WTC11 (cell line): ENCODE results near the gene FCN2. TPM values are rescaled to one million over a fixed set of nuclear protein-coding genes. Genes with fewer than 3 reads are reported as not detected.

ENCODE experiments used
- ATAC-seq: fragments of 200-7000 bp; cut with Tn5 transposase; 2 replicates; pipeline ENCODE4 v1.10.0; 2021; ENCODE audit warnings: mild to moderate bottlenecking, moderate library complexity
- CTCF ChIA-PET: fragments of 300-600 bp; sonication (Branson Sonifier 250); formaldehyde crosslinking; loops from one replicate; lab custom pipeline; 2021; ENCODE audit warnings: antibody characterized with exemption; lab: Charles Lee
- POLR2A ChIA-PET: fragments of 350-600 bp; sonication (Branson Sonifier 250); formaldehyde crosslinking; loops from one replicate; lab custom pipeline; 2021; ENCODE audit warnings: antibody characterized with exemption; lab: Charles Lee
- DNase-seq: peaks from one replicate; pipeline ENCODE4 v3.0.0; 2021; ENCODE audit warnings: low spot score
- H3K27ac Mint-ChIP-seq: 2 replicates; pipeline ENCODE4 v1.8.0; 2021; ENCODE audit warnings: mixed read lengths
- H3K27me3 Mint-ChIP-seq: 2 replicates; pipeline ENCODE4 v1.8.0; 2021; ENCODE audit warnings: low read depth, mild to moderate bottlenecking, moderate library complexity, mixed read lengths
- H3K36me3 Mint-ChIP-seq: 2 replicates; pipeline ENCODE4 v1.8.0; 2021; ENCODE audit warnings: mixed read lengths
- H3K4me1 Mint-ChIP-seq: 2 replicates; pipeline ENCODE4 v1.8.0; 2022; ENCODE audit warnings: mixed read lengths
- H3K4me3 Mint-ChIP-seq: 2 replicates; pipeline ENCODE4 v1.8.0; 2021; ENCODE audit warnings: mild to moderate bottlenecking, moderate library complexity, mixed read lengths
- H3K9me3 Mint-ChIP-seq: 2 replicates; pipeline ENCODE4 v1.8.0; 2021; ENCODE audit warnings: mixed read lengths
- ATF6 ChIP-seq: sonication (generic); formaldehyde crosslinking; IDR thresholded peaks from 2 replicates; pipeline ENCODE4 v1.8.1; 2023; ENCODE audit warnings: mild to moderate bottlenecking, missing genetic modification reagents
- CBFB ChIP-seq: sonication (generic); formaldehyde crosslinking; IDR thresholded peaks from 2 replicates; pipeline ENCODE4 v1.8.1; 2022; ENCODE audit warnings: mild to moderate bottlenecking, low read depth, missing genetic modification reagents
- CREB1 ChIP-seq: sonication (generic); formaldehyde crosslinking; IDR thresholded peaks from 2 replicates; pipeline ENCODE4 v1.8.0; 2023; ENCODE audit warnings: mild to moderate bottlenecking, missing genetic modification reagents
- CTCF ChIP-seq: fragments of 200-600 bp; IDR thresholded peaks from 2 replicates; pipeline ENCODE4 v1.8.0; 2022; ENCODE audit warnings: antibody characterized with exemption
- ELF4 ChIP-seq: sonication (generic); formaldehyde crosslinking; IDR thresholded peaks from 2 replicates; pipeline ENCODE4 v1.8.1; 2022; ENCODE audit warnings: low read depth, mild to moderate bottlenecking, moderate library complexity, missing genetic modification reagents
- EMX1 ChIP-seq: fragments of 250-450 bp; sonication (Bioruptor Pico); IDR thresholded peaks from 2 replicates; pipeline ENCODE4 v1.8.0; 2021; ENCODE audit warnings: mild to moderate bottlenecking
- ERG ChIP-seq: fragments of 250-450 bp; sonication (Bioruptor Pico); IDR thresholded peaks from 2 replicates; pipeline ENCODE4 v1.8.0; 2021; ENCODE audit warnings: mild to moderate bottlenecking
- FOXK1 ChIP-seq: sonication (generic); formaldehyde crosslinking; IDR thresholded peaks from 2 replicates; pipeline ENCODE4 v1.8.0; 2022; ENCODE audit warnings: mild to moderate bottlenecking, moderate library complexity, missing genetic modification reagents
- HMGA2 ChIP-seq: fragments of 250-450 bp; sonication (Bioruptor Pico); IDR thresholded peaks from 2 replicates; pipeline ENCODE4 v1.4.0; 2021; ENCODE audit warnings: mild to moderate bottlenecking, moderate library complexity
- MXD4 ChIP-seq: fragments of 250-450 bp; sonication (Bioruptor Pico); IDR thresholded peaks from 2 replicates; pipeline ENCODE4 v1.8.0; 2021; ENCODE audit warnings: mild to moderate bottlenecking, moderate library complexity, borderline replicate concordance
- MYBL2 ChIP-seq: sonication (generic); formaldehyde crosslinking; IDR thresholded peaks from 2 replicates; pipeline ENCODE4 v1.8.1; 2023; ENCODE audit warnings: mild to moderate bottlenecking, moderate library complexity, missing genetic modification reagents
- NFE2L1 ChIP-seq: sonication (generic); formaldehyde crosslinking; IDR thresholded peaks from 2 replicates; pipeline ENCODE4 v1.8.1; 2023; ENCODE audit warnings: missing genetic modification reagents
- OVOL2 ChIP-seq: fragments of 250-450 bp; sonication (Bioruptor Pico); IDR thresholded peaks from 2 replicates; pipeline ENCODE4 v1.9.0; 2021; ENCODE audit warnings: mild to moderate bottlenecking, borderline replicate concordance
- RELA ChIP-seq: sonication (generic); formaldehyde crosslinking; IDR thresholded peaks from 2 replicates; pipeline ENCODE4 v1.8.1; 2022; ENCODE audit warnings: missing genetic modification reagents, mild to moderate bottlenecking, borderline replicate concordance
- SOX15 ChIP-seq: fragments of 250-450 bp; sonication (Bioruptor Pico); IDR thresholded peaks from 2 replicates; pipeline ENCODE4 v1.9.0; 2021; ENCODE audit warnings: mild to moderate bottlenecking
- SP1 ChIP-seq: sonication (generic); formaldehyde crosslinking; conservative IDR thresholded peaks from 2 replicates; pipeline ENCODE4 v1.8.1; 2022; ENCODE audit warnings: missing genetic modification reagents
- TEAD4 ChIP-seq: sonication (generic); formaldehyde crosslinking; IDR thresholded peaks from 2 replicates; pipeline ENCODE4 v1.8.0; 2022; ENCODE audit warnings: mild to moderate bottlenecking, missing genetic modification reagents
- USF1 ChIP-seq: sonication (generic); formaldehyde crosslinking; IDR thresholded peaks from 2 replicates; pipeline ENCODE4 v1.8.0; 2022; ENCODE audit warnings: mild to moderate bottlenecking, missing genetic modification reagents
- ZNF138 ChIP-seq: sonication (generic); formaldehyde crosslinking; conservative IDR thresholded peaks from 2 replicates; pipeline ENCODE4 v1.8.1; 2022; ENCODE audit warnings: mild to moderate bottlenecking, moderate library complexity, missing genetic modification reagents
- total RNA-seq: library from RNA; stranded (reverse); gene quantifications from 3 replicates; pipeline ENCODE4 v1.2.3, GENCODE V29; 2021
- TF ChIP-seq, protein P1 (sequence below): sonication (generic); formaldehyde crosslinking; IDR thresholded peaks from 2 replicates; pipeline ENCODE4 v1.8.0; 2022; ENCODE audit warnings: mild to moderate bottlenecking, missing genetic modification reagents
- TF ChIP-seq, protein P2 (sequence below): sonication (generic); formaldehyde crosslinking; IDR thresholded peaks from 2 replicates; pipeline ENCODE4 v1.8.0; 2022; ENCODE audit warnings: missing genetic modification reagents
- TF ChIP-seq, protein P3 (sequence below): sonication (generic); formaldehyde crosslinking; IDR thresholded peaks from 2 replicates; pipeline ENCODE4 v1.8.1; 2022; ENCODE audit warnings: mild to moderate bottlenecking, missing genetic modification reagents, moderate library complexity, borderline replicate concordance
- TF ChIP-seq, protein P4 (sequence below): fragments of 250-450 bp; sonication (Bioruptor Pico); IDR thresholded peaks from 2 replicates; pipeline ENCODE4 v2.1.2; 2022; ENCODE audit warnings: mild to moderate bottlenecking, moderate library complexity

The FCN2 gene
- total RNA-seq, 1 experiment from 2014 or later: not detected

DNA sequence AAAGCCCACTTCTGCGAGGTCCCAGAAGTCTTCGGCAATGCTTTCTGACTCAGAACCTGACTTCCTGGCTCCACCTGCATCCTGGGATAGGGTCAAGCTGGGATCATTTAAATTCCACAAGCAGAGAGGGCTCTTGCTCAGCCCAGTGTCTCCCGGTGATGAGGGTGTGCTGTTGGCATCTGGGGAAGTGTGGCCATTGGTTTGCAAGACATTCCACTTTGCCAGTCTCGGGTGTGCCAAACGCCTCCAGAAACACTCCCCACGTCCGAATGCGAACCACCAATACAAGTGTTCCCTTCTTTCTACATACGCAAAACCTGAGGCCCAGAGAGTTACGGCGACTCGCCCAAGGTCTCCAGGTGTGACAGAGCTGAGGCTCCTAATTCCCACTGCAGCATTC, 43.1 kb upstream of the FCN2 start:
- Mint-ChIP-seq H3K27me3 (no peaks in the 10 kb centered on the region), H3K27ac (no peak overlapping the region), H3K36me3 (no peaks in the 10 kb centered on the region), H3K4me1 (no peaks in the 10 kb centered on the region), H3K9me3 (no peaks in the 10 kb centered on the region), H3K4me3 (no peak overlapping the region)
- DNase-seq: no peak
- CTCF ChIA-PET: no interaction called here
- TF ChIP-seq USF1 (CRISPR knock-in tag) (no peak), NFE2L1 (CRISPR knock-in tag) (no peak), CTCF (no peak), CREB1 (no peak), ATF6 (CRISPR knock-in tag) (no peak), RELA (CRISPR knock-in tag) (no peak), EMX1 (CRISPR knock-in tag) (no peak), MXD4 (no peak)
- TF ChIP-seq, protein P1, sequence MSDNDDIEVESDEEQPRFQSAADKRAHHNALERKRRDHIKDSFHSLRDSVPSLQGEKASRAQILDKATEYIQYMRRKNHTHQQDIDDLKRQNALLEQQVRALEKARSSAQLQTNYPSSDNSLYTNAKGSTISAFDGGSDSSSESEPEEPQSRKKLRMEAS (CRISPR knock-in tag): no peak
- TF ChIP-seq, protein P2, sequence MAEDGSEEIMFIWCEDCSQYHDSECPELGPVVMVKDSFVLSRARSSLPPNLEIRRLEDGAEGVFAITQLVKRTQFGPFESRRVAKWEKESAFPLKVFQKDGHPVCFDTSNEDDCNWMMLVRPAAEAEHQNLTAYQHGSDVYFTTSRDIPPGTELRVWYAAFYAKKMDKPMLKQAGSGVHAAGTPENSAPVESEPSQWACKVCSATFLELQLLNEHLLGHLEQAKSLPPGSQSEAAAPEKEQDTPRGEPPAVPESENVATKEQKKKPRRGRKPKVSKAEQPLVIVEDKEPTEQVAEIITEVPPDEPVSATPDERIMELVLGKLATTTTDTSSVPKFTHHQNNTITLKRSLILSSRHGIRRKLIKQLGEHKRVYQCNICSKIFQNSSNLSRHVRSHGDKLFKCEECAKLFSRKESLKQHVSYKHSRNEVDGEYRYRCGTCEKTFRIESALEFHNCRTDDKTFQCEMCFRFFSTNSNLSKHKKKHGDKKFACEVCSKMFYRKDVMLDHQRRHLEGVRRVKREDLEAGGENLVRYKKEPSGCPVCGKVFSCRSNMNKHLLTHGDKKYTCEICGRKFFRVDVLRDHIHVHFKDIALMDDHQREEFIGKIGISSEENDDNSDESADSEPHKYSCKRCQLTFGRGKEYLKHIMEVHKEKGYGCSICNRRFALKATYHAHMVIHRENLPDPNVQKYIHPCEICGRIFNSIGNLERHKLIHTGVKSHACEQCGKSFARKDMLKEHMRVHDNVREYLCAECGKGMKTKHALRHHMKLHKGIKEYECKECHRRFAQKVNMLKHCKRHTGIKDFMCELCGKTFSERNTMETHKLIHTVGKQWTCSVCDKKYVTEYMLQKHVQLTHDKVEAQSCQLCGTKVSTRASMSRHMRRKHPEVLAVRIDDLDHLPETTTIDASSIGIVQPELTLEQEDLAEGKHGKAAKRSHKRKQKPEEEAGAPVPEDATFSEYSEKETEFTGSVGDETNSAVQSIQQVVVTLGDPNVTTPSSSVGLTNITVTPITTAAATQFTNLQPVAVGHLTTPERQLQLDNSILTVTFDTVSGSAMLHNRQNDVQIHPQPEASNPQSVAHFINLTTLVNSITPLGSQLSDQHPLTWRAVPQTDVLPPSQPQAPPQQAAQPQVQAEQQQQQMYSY (CRISPR knock-in tag): no peak
- TF ChIP-seq, protein P3, sequence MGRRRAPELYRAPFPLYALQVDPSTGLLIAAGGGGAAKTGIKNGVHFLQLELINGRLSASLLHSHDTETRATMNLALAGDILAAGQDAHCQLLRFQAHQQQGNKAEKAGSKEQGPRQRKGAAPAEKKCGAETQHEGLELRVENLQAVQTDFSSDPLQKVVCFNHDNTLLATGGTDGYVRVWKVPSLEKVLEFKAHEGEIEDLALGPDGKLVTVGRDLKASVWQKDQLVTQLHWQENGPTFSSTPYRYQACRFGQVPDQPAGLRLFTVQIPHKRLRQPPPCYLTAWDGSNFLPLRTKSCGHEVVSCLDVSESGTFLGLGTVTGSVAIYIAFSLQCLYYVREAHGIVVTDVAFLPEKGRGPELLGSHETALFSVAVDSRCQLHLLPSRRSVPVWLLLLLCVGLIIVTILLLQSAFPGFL (CRISPR knock-in tag): no peak
- POLR2A ChIA-PET: no interaction called here
- ATAC-seq: no peak

DNA sequence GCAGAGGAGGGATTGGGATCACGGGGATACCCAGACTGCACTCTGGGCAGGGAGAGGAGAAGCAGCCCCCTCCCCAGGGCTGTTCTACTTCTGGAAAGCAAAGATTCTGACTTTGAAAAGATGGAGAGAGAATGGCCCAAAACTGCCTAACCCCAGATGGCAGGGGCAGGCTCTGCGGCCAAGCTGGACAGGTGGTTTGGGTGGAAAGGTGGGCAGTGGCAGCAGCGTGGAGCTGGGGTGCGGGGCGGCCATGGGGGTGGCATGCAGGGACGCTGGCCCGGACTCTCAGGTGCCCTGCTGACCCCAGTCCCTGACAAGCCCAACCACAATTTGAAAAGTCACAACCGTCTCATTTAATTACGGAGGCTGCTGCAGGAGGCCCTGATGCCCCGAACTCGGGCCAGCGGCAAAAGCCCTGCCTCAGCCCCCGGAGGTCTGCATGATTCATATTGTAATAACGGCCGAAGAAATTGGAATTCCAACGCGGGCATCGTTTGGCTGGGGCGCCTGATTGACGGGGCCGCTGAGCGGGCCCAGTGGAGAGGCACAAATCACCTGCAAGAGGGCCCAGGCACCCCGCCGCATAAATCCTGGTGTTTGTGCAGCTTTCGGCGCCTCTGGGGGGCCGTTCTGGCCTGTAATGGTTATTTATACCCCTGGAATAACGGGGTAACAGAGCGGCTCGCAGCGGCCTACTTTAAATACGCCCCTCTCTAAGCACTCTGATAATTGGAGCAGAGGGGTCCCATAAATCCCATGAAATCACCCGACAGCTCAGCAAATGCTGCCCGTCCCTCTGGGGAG, 41.8 kb upstream of the FCN2 start:
- Mint-ChIP-seq H3K36me3 (no peaks in the 10 kb centered on the region), H3K27me3 (no peaks in the 10 kb centered on the region), H3K27ac (no peak overlapping the region), H3K4me1 (no peaks in the 10 kb centered on the region), H3K9me3 (no peaks in the 10 kb centered on the region), H3K4me3 (no peak overlapping the region)
- ATAC-seq (no peak), DNase-seq (no peak)
- CTCF ChIA-PET: interaction anchor here (0.6 to 2.4 kb wide), 15 partner anchors 9 to 380 kb away, joined by 3 to 12 read pairs (median 4); no protein-coding TSS in a partner anchor
- POLR2A ChIA-PET: no interaction called here
- TF ChIP-seq MYBL2 (CRISPR knock-in tag): no peak
- TF ChIP-seq OVOL2: no peak
- no peak for TF ChIP-seq ERG (CRISPR knock-in tag)
- TF ChIP-seq NFE2L1 (CRISPR knock-in tag): no peak
- TF ChIP-seq SOX15: no peak
- no peak for TF ChIP-seq SP1 (CRISPR knock-in tag)
- TF ChIP-seq, protein P4, sequence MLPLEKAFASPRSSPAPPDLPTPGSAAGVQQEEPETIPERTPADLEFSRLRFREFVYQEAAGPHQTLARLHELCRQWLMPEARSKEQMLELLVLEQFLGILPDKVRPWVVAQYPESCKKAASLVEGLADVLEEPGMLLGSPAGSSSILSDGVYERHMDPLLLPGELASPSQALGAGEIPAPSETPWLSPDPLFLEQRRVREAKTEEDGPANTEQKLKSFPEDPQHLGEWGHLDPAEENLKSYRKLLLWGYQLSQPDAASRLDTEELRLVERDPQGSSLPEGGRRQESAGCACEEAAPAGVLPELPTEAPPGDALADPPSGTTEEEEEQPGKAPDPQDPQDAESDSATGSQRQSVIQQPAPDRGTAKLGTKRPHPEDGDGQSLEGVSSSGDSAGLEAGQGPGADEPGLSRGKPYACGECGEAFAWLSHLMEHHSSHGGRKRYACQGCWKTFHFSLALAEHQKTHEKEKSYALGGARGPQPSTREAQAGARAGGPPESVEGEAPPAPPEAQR: no peak
- TF ChIP-seq HMGA2: no peak
- no peak for TF ChIP-seq ZNF138
- no peak for TF ChIP-seq CREB1
- TF ChIP-seq CBFB (CRISPR knock-in tag): no peak
- TF ChIP-seq TEAD4: no peak
- TF ChIP-seq FOXK1: no peak
- no peak for TF ChIP-seq ELF4 (CRISPR knock-in tag)
